Measurements from ENCODE around the gene TMEM270.

Gene TMEM270

GRCh38 chr7:73824986-73825385 is 36.0 kb upstream of the TMEM270 start:
- Histone ChIP-seq H3K36me3 (ENCODE audit: insufficient read depth, low read length) (no peaks in the 10 kb centered on the region), H3K27me3 (ENCODE audit: insufficient read depth, low read length) (no peaks in the 10 kb centered on the region), H2AFZ (ENCODE audit: low read length, unreplicated experiment) (no peak overlapping the region), H3K4me1 (ENCODE audit: control insufficient read depth, insufficient read depth, low read length, unreplicated experiment) (peaks cover 26% of the 10 kb centered on the region), H3K4me3 (ENCODE audit: low read depth, low read length) (no peak overlapping the region), H3K27ac (ENCODE audit: low read depth, low read length) (no peak overlapping the region), H3K79me2 (ENCODE audit: control insufficient read depth, insufficient read depth, low read length, unreplicated experiment) (no peaks in the 10 kb centered on the region)

GRCh38 chr7:73827567-73828106 is 33.3 kb upstream of the TMEM270 start:
- Histone ChIP-seq H3K4me1 (ENCODE audit: control insufficient read depth, insufficient read depth, low read length, unreplicated experiment) (peaks cover 29% of the 10 kb centered on the region), H3K36me3 (ENCODE audit: insufficient read depth, low read length) (no peaks in the 10 kb centered on the region), H3K27me3 (ENCODE audit: insufficient read depth, low read length) (no peaks in the 10 kb centered on the region), H3K4me3 (ENCODE audit: low read depth, low read length) (no peak overlapping the region), H3K79me2 (ENCODE audit: control insufficient read depth, insufficient read depth, low read length, unreplicated experiment) (no peaks in the 10 kb centered on the region), H3K27ac (ENCODE audit: low read depth, low read length) (no peak overlapping the region), H2AFZ (ENCODE audit: low read length, unreplicated experiment) (no peak overlapping the region)

- Histone ChIP-seq H3K4me3 (ENCODE audit: low read depth, low read length) (no peak overlapping the region), H2AFZ (ENCODE audit: low read length, unreplicated experiment) (peak overlapping the region; percentile 43)
Observed at GRCh38 chr7:73828107-73828803, 32.7 kb upstream of the TMEM270 start.

GRCh38 chr7:73828972-73829371 is 32.0 kb upstream of the TMEM270 start:
- H3K36me3 ChIP-seq (ENCODE audit: insufficient read depth, low read length): no peaks in the 10 kb centered on the region
- no peak overlapping the region for H3K4me3 ChIP-seq (ENCODE audit: low read depth, low read length)
- H3K27ac ChIP-seq (ENCODE audit: low read depth, low read length): no peak overlapping the region
- H3K79me2 ChIP-seq (ENCODE audit: control insufficient read depth, insufficient read depth, low read length, unreplicated experiment): no peaks in the 10 kb centered on the region
- peaks cover 24% of the 10 kb centered on the region for H3K4me1 ChIP-seq (ENCODE audit: control insufficient read depth, insufficient read depth, low read length, unreplicated experiment)
- no peak overlapping the region for H2AFZ ChIP-seq (ENCODE audit: low read length, unreplicated experiment)
- H3K27me3 ChIP-seq (ENCODE audit: insufficient read depth, low read length): no peaks in the 10 kb centered on the region

More at GRCh38 chr7:73828107-73828803, 32.7 kb upstream of the TMEM270 start:
- H3K4me1 ChIP-seq (ENCODE audit: control insufficient read depth, insufficient read depth, low read length, unreplicated experiment): peaks cover 28% of the 10 kb centered on the region
- H3K27me3 ChIP-seq (ENCODE audit: insufficient read depth, low read length): no peaks in the 10 kb centered on the region
- H3K79me2 ChIP-seq (ENCODE audit: control insufficient read depth, insufficient read depth, low read length, unreplicated experiment): no peaks in the 10 kb centered on the region
- no peaks in the 10 kb centered on the region for H3K36me3 ChIP-seq (ENCODE audit: insufficient read depth, low read length)
- H3K27ac ChIP-seq (ENCODE audit: low read depth, low read length): no peak overlapping the region

GRCh38 chr7:73829505-73829904 is 31.5 kb upstream of the TMEM270 start:
- Histone ChIP-seq H3K4me3 (ENCODE audit: low read depth, low read length) (no peak overlapping the region), H2AFZ (ENCODE audit: low read length, unreplicated experiment) (no peak overlapping the region), H3K79me2 (ENCODE audit: control insufficient read depth, insufficient read depth, low read length, unreplicated experiment) (no peaks in the 10 kb centered on the region), H3K4me1 (ENCODE audit: control insufficient read depth, insufficient read depth, low read length, unreplicated experiment) (peaks cover 24% of the 10 kb centered on the region), H3K36me3 (ENCODE audit: insufficient read depth, low read length) (no peaks in the 10 kb centered on the region), H3K27me3 (ENCODE audit: insufficient read depth, low read length) (no peaks in the 10 kb centered on the region), H3K27ac (ENCODE audit: low read depth, low read length) (no peak overlapping the region)

- peaks cover 24% of the 10 kb centered on the region for H3K4me1 ChIP-seq (ENCODE audit: control insufficient read depth, insufficient read depth, low read length, unreplicated experiment)
- H3K4me3 ChIP-seq (ENCODE audit: low read depth, low read length): no peak overlapping the region
- no peak overlapping the region for H2AFZ ChIP-seq (ENCODE audit: low read length, unreplicated experiment)
- no peaks in the 10 kb centered on the region for H3K27me3 ChIP-seq (ENCODE audit: insufficient read depth, low read length)
- no peaks in the 10 kb centered on the region for H3K36me3 ChIP-seq (ENCODE audit: insufficient read depth, low read length)
- H3K79me2 ChIP-seq (ENCODE audit: control insufficient read depth, insufficient read depth, low read length, unreplicated experiment): no peaks in the 10 kb centered on the region
- no peak overlapping the region for H3K27ac ChIP-seq (ENCODE audit: low read depth, low read length)
Observed at GRCh38 chr7:73829921-73830680, 30.9 kb upstream of the TMEM270 start.

GRCh38 chr7:73830681-73831583 is 30.0 kb upstream of the TMEM270 start, which contains the start of gene CLDN4:
CLDN4 (plus strand) TSS chr7:73830996; CDS start chr7:73831202, 206 bp downstream.
- Histone ChIP-seq H3K4me3 (ENCODE audit: low read depth, low read length) (no peak within 1 kb of the TSS), H3K27me3 (ENCODE audit: insufficient read depth, low read length) (no peaks in the 10 kb centered on the region), H3K4me1 (ENCODE audit: control insufficient read depth, insufficient read depth, low read length, unreplicated experiment) (peaks cover 24% of the 10 kb centered on the region), H3K79me2 (ENCODE audit: control insufficient read depth, insufficient read depth, low read length, unreplicated experiment) (no peaks in the 10 kb centered on the region), H3K27ac (ENCODE audit: low read depth, low read length) (no peak within 1 kb of the TSS), H3K36me3 (ENCODE audit: insufficient read depth, low read length) (no peaks in the 10 kb centered on the region), H2AFZ (ENCODE audit: low read length, unreplicated experiment) (no peak within 1 kb of the TSS)

- Histone ChIP-seq H3K79me2 (ENCODE audit: control insufficient read depth, insufficient read depth, low read length, unreplicated experiment) (no peaks in the 10 kb centered on the region), H2AFZ (ENCODE audit: low read length, unreplicated experiment) (no peak overlapping the region), H3K27me3 (ENCODE audit: insufficient read depth, low read length) (no peaks in the 10 kb centered on the region), H3K4me3 (ENCODE audit: low read depth, low read length) (no peak overlapping the region), H3K36me3 (ENCODE audit: insufficient read depth, low read length) (no peaks in the 10 kb centered on the region), H3K27ac (ENCODE audit: low read depth, low read length) (no peak overlapping the region), H3K4me1 (ENCODE audit: control insufficient read depth, insufficient read depth, low read length, unreplicated experiment) (peaks cover 24% of the 10 kb centered on the region)
Observed at GRCh38 chr7:73831584-73831833, 29.4 kb upstream of the TMEM270 start.

GRCh38 chr7:73831834-73832651 is 28.9 kb upstream of the TMEM270 start:
- Histone ChIP-seq H3K4me3 (ENCODE audit: low read depth, low read length) (no peak overlapping the region), H3K27ac (ENCODE audit: low read depth, low read length) (no peak overlapping the region), H3K27me3 (ENCODE audit: insufficient read depth, low read length) (no peaks in the 10 kb centered on the region), H2AFZ (ENCODE audit: low read length, unreplicated experiment) (no peak overlapping the region), H3K4me1 (ENCODE audit: control insufficient read depth, insufficient read depth, low read length, unreplicated experiment) (peaks cover 24% of the 10 kb centered on the region), H3K36me3 (ENCODE audit: insufficient read depth, low read length) (no peaks in the 10 kb centered on the region), H3K79me2 (ENCODE audit: control insufficient read depth, insufficient read depth, low read length, unreplicated experiment) (no peaks in the 10 kb centered on the region)

- Histone ChIP-seq H3K27ac (ENCODE audit: low read depth, low read length) (no peak overlapping the region), H3K79me2 (ENCODE audit: control insufficient read depth, insufficient read depth, low read length, unreplicated experiment) (no peaks in the 10 kb centered on the region), H3K4me1 (ENCODE audit: control insufficient read depth, insufficient read depth, low read length, unreplicated experiment) (peaks cover 19% of the 10 kb centered on the region), H3K27me3 (ENCODE audit: insufficient read depth, low read length) (no peaks in the 10 kb centered on the region), H3K36me3 (ENCODE audit: insufficient read depth, low read length) (no peaks in the 10 kb centered on the region), H3K4me3 (ENCODE audit: low read depth, low read length) (no peak overlapping the region), H2AFZ (ENCODE audit: low read length, unreplicated experiment) (no peak overlapping the region)
Observed at GRCh38 chr7:73832806-73833205, 28.2 kb upstream of the TMEM270 start.
